GM21390 (cell line): ENCODE results near the gene MMP28.

Source experiments
- ATAC-seq: cut with Tn5 transposase; IDR thresholded peaks from one replicate; pipeline ENCODE4 v1.9.1; 2021; ENCODE audit not compliant: unreplicated experiment

MMP28 gene

DNA sequence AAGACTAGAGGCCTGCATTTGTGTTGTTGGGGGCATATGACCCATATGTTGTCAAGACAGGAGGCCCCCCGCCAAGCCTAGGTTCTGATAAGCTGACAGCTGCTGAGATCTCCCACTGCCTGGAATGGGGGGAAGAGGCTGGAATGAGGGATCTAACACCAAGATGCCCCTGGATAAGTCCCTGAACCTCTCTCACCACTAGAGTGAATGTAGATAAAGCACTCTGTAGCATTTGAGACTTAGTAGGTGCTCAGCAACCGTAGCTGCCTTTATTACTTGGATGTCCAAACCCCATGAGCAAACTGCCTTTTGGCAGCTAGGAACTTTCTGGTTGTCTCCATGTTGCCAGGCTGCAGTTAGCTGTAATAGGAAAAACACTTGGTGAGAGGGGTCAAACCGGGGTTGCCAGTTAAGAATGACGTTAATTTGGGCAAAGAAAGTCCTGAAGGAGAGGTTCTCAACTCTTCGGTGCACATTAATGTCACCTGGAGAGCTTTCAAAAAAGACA lies 68.4 kb downstream of the MMP28 start:
- no peak for ATAC-seq

DNA sequence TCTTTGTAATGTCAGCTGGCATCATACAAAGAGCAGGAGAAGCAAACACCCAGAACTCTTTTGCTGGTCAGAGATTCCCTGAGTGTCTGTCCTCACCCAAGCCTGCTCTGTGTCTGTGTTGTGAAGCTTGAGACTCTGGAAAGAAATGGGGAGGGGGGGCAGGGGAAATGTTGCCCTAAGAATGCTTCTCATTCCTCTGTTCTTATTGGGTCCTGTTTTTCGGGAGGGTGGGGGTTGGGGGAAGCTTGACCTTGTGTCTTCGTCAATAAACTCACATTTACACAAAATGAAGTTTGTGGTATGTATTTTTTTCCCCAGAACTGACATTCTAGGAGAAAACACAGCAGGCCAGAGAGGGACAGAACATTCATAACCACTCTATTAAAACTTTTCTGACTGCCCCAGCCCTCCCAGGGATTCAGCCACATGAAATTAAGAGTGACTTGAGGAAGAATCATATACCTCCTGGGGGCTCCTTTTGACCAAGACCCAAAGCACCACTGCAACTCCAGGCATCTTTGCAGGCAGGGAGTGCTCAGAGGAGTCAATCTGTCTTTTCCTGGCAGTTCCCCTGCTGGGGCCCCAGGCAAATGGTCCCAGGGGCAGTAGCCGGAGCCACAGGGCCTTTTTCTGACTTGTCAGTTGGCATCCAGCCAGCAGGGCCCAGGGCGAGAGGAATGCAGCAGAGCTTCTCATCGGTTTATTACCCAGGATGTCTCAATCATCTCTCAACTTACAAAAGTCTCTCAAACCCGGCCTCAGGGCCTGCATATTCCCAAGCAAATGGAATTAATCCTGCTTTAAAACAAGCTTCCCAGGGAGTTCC lies 69.1 kb downstream of the MMP28 start:
- no peak for ATAC-seq

DNA sequence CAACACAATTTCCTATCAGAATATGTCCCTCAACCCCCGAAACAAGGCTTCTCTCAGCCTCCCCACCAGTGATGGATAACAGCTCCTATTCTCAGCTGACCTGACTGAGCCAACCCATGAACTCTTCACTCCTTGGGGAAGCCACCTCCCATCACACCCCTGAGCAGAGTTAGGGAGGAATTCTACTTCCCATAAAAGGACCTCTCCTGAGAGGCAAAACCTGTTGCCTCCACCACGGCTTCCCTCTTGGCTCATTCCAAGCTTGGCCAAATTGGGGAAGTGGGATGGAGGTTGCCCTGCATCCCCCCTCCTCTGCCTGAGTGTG lies 69.7 kb downstream of the MMP28 start:
- ATAC-seq: no peak

DNA sequence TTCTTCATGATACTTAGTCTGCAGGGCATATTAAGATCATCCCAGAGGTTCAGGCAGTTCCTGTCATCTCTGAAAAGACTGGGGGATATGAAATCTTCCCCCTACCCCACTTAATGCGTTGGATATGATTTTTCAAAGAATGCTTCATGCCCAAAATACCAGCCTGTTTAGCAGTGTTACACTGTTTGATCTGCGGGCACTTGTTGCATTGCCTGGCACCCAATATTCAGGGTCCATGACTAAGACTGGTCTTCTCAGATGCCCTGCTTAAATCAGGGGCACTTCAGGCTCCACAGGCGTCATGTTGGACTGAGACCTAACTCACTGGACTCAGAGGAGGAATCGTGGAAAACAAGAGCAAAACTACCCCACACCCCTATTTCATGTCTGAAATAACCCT lies 70.4 kb downstream of the MMP28 start:
- no peak for ATAC-seq

DNA sequence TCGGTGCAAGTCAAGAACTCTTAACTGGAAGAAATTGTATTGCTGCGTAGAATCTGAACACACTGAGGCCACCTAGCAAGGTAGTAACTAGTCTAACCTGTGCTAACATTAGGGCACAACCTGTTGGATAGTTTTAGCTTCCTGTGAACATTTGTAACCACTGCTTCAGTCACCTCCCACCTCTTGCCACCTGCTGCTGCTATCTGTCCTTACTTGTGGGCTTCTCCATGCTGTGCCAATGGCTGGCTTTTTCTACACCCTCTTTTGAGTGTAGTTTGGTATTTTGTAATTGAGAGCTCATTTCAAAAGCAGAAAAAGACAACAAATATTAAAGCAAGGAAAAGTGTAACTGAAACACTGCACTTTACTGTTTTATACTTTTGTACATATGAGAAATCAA lies 71.7 kb downstream of the MMP28 start:
- no peak for ATAC-seq

DNA sequence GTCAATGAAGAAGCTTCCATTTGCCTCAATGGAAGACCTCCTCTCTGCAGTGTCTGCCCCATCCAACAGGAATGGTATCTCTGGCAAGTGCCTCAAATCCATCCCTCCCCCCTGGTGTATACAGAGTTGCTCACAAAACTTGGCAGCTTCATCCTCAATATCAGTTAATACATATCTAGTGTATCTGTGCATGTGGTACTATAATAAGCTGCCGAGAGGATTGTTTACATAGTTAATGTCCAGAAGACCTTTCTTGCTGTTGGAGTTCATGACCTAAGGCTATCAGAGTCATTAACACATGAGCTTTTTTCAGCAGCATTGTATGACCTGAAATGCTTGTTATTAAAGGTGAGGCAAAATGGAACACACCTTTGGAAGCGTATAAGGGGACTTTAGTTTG lies 78.0 kb downstream of the MMP28 start:
- ATAC-seq: no peak

DNA sequence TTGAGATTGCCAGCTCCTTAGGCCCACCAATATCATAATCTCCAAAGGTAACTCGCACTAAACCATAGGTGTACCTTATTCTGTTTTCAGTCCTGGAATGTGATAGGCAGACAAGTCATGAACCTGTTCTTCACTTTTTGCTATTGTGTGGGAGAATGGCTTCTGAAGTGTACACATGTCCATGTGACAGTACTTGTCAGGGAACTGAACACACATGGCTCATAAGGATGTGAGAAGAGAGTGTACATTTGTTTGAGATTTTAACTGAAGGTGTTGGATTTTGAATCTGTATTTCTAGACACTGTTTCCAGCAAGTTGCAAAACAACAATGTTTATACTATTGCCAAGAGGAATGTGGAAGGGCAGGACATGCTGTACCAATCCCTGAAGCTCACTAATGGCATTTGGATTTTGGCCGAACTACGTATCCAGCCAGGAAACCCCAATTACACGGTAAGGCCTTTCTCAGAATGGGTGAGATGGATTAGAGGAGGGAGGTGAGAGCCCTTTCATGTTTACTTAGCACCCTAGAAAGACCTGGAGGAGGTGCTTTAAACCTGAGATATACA lies 78.5 kb downstream of the MMP28 start:
- ATAC-seq: no peak

DNA sequence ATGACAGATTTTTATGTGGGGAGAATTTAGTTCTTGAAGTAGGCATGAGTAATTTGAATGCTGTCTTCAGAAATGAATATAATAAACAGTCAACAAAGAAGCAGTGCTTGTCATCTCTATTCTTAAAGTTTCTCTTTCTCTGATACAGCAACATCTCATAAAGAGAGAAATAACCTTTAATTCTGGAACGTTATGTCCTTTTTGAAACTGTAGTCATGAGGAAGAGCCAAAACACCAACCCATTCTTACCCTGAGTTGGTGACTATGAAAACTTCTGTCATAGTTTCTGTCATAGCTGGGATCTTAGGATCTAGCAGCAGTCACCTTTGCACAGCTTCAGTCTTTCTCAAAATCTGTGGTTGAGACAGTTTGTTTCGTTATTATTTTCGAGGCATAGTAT lies 79.3 kb downstream of the MMP28 start:
- ATAC-seq: no peak
